GM19455 (cell line): ENCODE data around the gene MCM9.
"Not testable (repeated sequence)": the region's sequence is repeated elsewhere in the genome, so short reads cannot be mapped to it uniquely, and the experiment has no call there.

Source experiments
- ATAC-seq: cut with Tn5 transposase; IDR thresholded peaks from one replicate; pipeline ENCODE4 v1.9.1; 2021; ENCODE audit not compliant: unreplicated experiment

MCM9 gene

GRCh38 chr6:118804091-118804490 lies 130.9 kb downstream of the MCM9 start:
- ATAC-seq = no peak

DNA sequence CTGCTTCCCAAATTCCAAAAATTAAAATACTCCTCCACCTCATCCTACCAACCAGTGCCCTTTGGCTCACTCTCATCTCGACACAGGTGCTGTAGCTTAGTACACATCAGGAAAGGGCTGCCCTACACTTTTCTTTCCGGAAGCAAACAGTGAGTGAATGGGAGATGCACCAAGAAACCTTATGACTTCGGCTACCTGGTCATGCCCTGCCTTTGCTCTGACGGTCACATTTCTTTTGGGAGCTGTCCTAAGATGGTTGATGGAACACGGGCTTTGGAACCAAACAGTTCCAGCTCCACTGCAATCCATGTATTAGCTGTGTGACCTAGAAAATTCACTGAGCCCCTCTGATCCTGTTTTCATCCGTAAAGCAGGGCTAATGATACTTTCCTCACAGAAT lies 133.7 kb downstream of the MCM9 start:
- ATAC-seq = no peak

- peak; percentile 96 for ATAC-seq
Measured at GRCh38 chr6:118800394-118801071, 134.4 kb downstream of the MCM9 start.

DNA sequence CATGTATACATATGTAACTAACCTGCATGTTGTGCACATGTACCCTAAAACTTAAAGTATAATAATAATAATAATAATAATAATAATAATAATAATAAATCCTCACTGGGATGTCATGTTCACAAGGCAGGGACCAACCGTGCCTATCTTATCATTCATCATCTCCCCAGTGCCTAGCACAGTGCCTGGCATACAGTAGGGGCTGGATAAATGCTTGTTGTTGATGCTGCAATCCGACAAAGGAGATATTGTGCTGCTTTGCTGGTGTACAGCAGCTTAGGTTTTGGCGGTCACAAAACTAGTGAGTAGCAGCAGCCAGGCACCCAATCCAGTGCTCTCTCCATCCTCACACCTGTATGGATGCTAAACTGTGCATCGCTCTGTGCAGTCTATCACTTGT lies 135.1 kb downstream of the MCM9 start:
- no peak for ATAC-seq

GRCh38 chr6:118796548-118796947 lies 138.4 kb downstream of the MCM9 start:
- not testable (repeated sequence) for ATAC-seq

DNA sequence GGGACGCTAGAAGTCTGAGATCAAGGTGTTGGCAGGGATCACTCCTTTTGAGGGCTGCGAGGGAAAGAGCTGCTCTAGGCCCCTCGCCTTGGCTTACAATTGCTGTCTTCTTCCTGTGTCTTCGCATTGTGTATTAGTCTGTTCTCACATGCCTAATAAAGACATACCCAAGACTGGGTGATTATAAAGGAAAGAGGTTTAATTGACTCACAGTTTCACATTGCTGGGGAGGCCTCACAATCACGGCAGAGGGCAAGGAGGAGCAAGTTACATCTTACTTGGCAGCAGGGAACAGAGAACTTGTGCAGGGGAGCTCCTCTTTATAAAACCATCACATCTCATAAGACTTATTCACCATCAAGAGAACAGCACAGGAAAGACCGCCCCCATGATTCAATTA lies 143.5 kb downstream of the MCM9 start:
- ATAC-seq = no peak

DNA sequence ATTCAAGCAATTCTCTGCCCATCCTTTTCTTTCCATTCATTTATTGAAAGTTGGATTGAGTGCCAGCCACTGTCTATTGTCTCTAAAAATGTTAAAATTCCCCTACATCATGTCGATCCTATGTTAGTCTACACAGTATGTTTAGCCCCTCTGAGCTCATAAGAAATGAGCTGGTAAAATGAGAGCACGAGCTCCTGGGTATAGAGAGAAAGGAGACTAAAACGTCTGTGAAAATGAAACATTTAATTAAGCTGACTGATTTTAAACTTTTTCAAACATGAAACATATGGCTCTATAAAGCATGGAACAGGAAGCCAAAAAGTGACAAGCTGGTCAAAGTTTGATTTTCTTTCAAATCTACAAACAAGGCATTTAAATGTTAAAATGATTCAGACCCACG lies 145.0 kb downstream of the MCM9 start:
- no peak for ATAC-seq

GRCh38 chr6:118789419-118789818 lies 145.5 kb downstream of the MCM9 start:
- no peak for ATAC-seq

GRCh38 chr6:118788702-118789101 lies 146.3 kb downstream of the MCM9 start:
- no peak for ATAC-seq

DNA sequence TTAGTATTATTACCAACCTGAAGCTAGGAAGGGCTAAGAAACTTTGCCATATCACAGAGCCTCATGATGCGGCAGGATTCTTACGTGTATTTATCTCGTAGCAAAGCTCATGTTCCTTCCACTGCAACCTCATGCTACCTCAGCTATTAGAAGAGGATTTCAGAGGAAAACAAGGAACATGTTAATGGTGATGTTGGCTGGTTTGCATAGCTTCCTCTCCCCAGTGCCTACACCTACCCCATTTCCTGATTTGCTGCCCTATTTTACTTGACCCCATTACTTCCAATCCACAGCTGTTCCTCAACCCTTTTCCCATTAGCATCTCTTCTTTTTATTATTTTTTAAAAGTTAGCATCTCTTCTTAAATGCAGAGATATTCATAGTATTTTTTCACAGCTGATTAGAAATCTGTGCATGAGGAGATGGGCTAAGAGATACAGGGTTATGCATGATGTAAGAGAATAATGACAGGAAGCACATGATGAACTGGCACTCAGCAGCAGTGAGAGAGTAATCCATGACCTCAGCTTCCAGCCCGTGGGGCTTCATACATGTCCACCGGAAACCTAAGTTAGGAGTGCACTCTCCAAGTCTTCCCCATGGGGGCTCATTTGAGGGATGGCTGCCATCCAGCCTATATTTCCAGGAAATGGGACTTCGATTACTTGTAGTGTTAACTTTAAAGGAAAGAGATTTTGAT lies 147.1 kb downstream of the MCM9 start:
- no peak for ATAC-seq

GRCh38 chr6:118786596-118787453 lies 148.1 kb downstream of the MCM9 start:
- ATAC-seq = no peak

DNA sequence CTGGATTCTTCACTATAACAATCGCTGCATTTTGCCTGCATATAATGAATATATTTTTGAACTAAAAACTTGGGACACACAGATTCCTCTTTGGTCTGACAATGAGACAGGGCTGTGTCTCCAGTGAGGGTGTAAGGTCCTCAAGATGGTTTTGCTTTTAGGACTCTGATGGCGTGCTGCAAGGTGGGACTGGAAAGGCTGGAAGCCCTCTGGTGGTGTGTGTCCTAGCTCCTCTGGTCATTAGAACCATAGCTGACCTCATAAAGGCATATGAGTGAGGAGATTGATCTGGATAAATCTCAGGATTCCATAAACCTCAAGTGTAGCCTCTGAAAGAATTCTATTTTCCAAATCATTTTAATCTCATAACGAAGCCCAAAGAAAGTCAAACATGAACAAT lies 149.4 kb downstream of the MCM9 start:
- no peak for ATAC-seq

DNA sequence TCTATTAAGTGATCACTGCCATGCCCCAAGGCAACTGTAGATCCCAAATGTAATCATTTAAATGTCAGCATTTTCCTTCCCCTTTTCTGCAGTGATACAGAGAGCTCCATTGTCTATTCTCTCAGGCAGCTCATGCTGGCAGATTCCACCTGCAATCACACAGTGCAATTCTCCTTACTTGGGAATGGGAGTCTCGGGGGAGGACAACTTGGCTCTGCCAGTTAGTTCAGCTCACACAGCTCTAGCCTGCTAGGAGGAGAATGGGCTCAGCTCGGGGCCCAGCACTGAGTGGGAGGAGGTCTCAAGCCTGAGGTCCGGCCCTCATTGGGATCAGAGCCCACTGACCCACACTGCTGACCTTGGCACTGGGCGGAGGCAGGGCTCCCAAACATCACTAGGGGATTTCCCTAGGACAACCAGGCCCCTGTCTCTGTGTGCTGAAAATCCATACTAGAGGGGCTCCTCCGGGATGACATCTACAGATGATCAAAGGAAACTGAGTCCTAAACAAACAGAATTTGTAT lies 150.3 kb downstream of the MCM9 start:
- no peak for ATAC-seq

- ATAC-seq = no peak
Measured at GRCh38 chr6:118783931-118784550, 150.9 kb downstream of the MCM9 start.

GRCh38 chr6:118782651-118783050 lies 152.3 kb downstream of the MCM9 start:
- ATAC-seq = no peak

GRCh38 chr6:118781897-118782296 lies 153.1 kb downstream of the MCM9 start:
- ATAC-seq = no peak

DNA sequence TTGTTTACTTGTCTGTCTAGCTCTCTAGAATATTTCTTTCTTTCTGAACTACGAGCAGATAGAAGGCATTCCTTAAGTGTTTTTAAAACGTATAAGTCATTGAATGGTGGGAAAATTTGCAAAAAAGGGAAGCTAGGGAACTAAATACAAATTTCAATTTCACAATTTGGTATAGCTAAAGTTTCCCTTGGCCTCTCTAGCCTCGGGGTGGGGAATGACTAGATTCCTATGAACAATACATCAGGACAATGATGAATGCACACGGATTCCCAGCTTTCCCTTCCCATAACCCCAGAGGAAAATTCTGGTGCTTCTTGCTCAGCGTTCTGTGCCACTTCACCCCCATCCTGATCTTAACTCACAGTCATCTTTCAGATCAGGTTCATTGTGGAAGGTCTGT lies 154.3 kb downstream of the MCM9 start:
- ATAC-seq = no peak

- peak; percentile 74 for ATAC-seq
Measured at GRCh38 chr6:118776607-118777549, 158.1 kb downstream of the MCM9 start.

DNA sequence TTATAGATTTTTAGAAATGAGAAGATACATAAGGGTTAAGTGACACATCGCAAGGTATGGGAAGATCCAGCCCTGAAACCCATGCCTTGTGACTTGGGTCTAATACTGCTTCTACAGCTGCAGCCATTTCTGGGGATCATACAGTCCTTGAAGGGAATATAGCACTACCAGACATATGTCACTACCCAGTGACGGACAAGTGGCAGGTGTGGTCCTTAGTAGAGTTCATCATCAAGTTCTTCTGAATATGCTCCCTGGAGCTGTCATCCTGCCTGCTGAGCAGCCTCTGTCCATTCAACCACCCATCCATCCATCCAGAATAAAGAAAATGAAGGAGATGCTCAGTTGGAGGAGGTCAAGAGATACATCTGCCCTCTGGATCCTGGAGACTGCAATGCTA lies 159.6 kb downstream of the MCM9 start:
- ATAC-seq = no peak

GRCh38 chr6:118774581-118774980 lies 160.4 kb downstream of the MCM9 start:
- ATAC-seq = no peak
